CD4-positive, alpha-beta T cell (primary cell): ENCODE results near the gene EQTN. TPM values are rescaled to one million over a fixed set of nuclear protein-coding genes. Genes with fewer than 3 reads are reported as not detected.

Experiments used
- ATAC-seq: fragments of 200-7000 bp; cut with Tn5 transposase; one replicate; pipeline ENCODE4 v1.10.0; 2022; ENCODE audit warnings: mild to moderate bottlenecking; ENCODE audit not compliant: poor library complexity
- CTCF ChIA-PET: fragments of 350-600 bp; sonication (Branson Sonifier 250); formaldehyde crosslinking; loops from one replicate; lab custom pipeline; 2021; ENCODE audit warnings: antibody characterized with exemption, inconsistent platforms; lab: Charles Lee
- POLR2A ChIA-PET: fragments of 350-600 bp; sonication (Branson Sonifier 250); formaldehyde crosslinking; loops from one replicate; lab custom pipeline; 2021; ENCODE audit warnings: antibody characterized with exemption, inconsistent platforms; lab: Charles Lee
- DNase-seq, 14 experiments: peaks; one replicate each; pipeline ENCODE4 v3.0.0-alpha.2; 2013 to 2020; ENCODE audit warnings: mixed read lengths in 2 of 14
- H3K27ac ChIP-seq, 2 donors: one replicate each; pipeline versions ENCODE4 v1.5.1 to v1.7.0; 2013; ENCODE audit warnings: low read length in 2 of 2, low read depth in 1 of 2, mild to moderate bottlenecking in 1 of 2
- H3K27me3 ChIP-seq, 2 experiments: 1 replicate in 1 of 2; 2 replicates in 1 of 2; pipeline versions ENCODE4 v1.6.1 to v1.7.0; 2013; ENCODE audit warnings: low read length in 2 of 2, control low read depth in 1 of 2, mild to moderate bottlenecking in 1 of 2, moderate library complexity in 1 of 2; ENCODE audit not compliant: insufficient read depth in 2 of 2, control insufficient read depth in 1 of 2
- H3K36me3 ChIP-seq: one replicate; pipeline ENCODE4 v1.6.1; 2013; ENCODE audit warnings: low read length, control low read depth; ENCODE audit not compliant: insufficient read depth
- H3K4me1 ChIP-seq: one replicate; pipeline ENCODE4 v1.6.1; 2013; ENCODE audit warnings: low read length, control low read depth; ENCODE audit not compliant: insufficient read depth
- H3K4me3 ChIP-seq: one replicate; pipeline ENCODE4 v1.5.1; 2013; ENCODE audit warnings: mild to moderate bottlenecking, low read length, moderate library complexity
- H3K9me3 ChIP-seq, 2 experiments: 1 replicate in 1 of 2; 2 replicates in 1 of 2; pipeline versions ENCODE4 v1.6.1 to v1.7.0; 2013; ENCODE audit warnings: low read length in 2 of 2, mild to moderate bottlenecking in 2 of 2, control low read depth in 1 of 2, moderate library complexity in 1 of 2; ENCODE audit not compliant: control insufficient read depth in 1 of 2, insufficient read depth in 1 of 2
- H3K27ac Mint-ChIP-seq: one replicate; pipeline ENCODE4 v1.8.0; 2020; ENCODE audit warnings: mixed read lengths
- H3K27me3 Mint-ChIP-seq: one replicate; pipeline ENCODE4 v1.8.0; 2021; ENCODE audit warnings: mixed read lengths
- H3K36me3 Mint-ChIP-seq: one replicate; pipeline ENCODE4 v1.8.0; 2021; ENCODE audit warnings: low read depth, mixed read lengths
- H3K4me1 Mint-ChIP-seq: one replicate; pipeline ENCODE4 v1.8.0; 2021; ENCODE audit warnings: low read depth, mixed read lengths
- H3K4me3 Mint-ChIP-seq: one replicate; pipeline ENCODE4 v1.8.0; 2020; ENCODE audit warnings: mild to moderate bottlenecking, mixed read lengths
- H3K9me3 Mint-ChIP-seq: one replicate; pipeline ENCODE4 v1.8.0; 2020; ENCODE audit warnings: mixed read lengths
- intact Hi-C, 2 experiments: fragments of 100-400 bp; cut with DNase I in 1 of 2; cut with micrococcal nuclease in 1 of 2; formaldehyde crosslinking; loops; one replicate each; pipeline versions ENCODE4 v1.15.1 to v1.9.0; 2023 to 2025; cut with DNase I, micrococcal nuclease
- total RNA-seq, 174 experiments: library from RNA in 2 of 174; stranded (reverse) in 2 of 174; gene quantifications; one replicate each; pipeline ENCODE4 v1.2.3 and lab custom pipeline; 2021 to 2026
- TF ChIP-seq, protein P1 (sequence below): fragments of 200-600 bp; IDR thresholded peaks from one replicate; pipeline ENCODE4 v1.8.0; 2022; ENCODE audit warnings: antibody characterized with exemption, mild to moderate bottlenecking

The EQTN gene
- total RNA-seq, 2 experiments from 2014 or later = not detected

DNA sequence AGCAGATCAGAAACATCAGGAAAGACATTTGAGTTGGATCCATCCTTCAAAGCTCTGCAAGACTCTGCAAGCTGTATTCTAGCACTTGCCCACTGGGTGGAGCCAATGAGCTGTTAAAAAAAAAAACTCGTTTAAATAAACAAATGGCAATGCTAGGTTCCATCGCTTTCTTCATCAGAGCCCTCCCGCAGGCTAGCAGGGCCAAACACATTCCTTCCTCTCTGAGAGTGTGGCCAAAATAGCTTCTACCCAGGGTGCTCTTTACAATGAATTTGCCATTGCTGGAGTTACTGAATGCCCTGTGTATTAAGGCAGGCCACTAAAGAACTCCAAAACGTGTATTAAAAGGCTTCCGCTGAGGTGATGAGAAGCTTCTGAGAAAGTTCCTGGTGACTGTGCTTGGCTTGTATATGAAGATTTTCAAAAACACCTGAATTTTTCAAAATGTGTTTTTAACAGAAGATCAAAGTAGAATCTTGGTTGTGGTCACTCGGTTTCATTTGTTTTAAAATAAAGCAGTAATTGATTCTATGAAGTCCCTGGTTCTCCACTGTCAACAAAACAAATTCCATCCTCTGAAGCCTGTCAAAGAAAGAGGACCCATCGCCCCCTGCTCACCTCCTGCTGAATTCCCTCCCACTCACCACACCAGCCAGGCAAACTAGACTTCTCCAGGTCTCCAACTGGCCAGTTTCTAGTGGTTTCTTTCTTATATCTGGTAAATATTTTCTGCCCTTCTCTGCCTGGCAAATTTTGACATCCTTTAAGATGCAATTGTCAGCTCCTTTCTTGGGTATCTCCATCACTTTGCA is 36.5 kb upstream of the EQTN start:
- peak in 12 of 14 experiments; percentile 5 to 73 (median 28) for DNase-seq
- Mint-ChIP-seq H3K27me3 (no peaks in the 10 kb centered on the region), H3K27ac (no peak overlapping the region), H3K9me3 (no peaks in the 10 kb centered on the region), H3K36me3 (no peaks in the 10 kb centered on the region), H3K4me1 (no peaks in the 10 kb centered on the region), H3K4me3 (no peak overlapping the region)
- peak; percentile 57 for ATAC-seq
- no peaks in the 10 kb centered on the region for H3K36me3 ChIP-seq
- no peak overlapping the region for H3K27ac ChIP-seq
- TF ChIP-seq, protein P1, sequence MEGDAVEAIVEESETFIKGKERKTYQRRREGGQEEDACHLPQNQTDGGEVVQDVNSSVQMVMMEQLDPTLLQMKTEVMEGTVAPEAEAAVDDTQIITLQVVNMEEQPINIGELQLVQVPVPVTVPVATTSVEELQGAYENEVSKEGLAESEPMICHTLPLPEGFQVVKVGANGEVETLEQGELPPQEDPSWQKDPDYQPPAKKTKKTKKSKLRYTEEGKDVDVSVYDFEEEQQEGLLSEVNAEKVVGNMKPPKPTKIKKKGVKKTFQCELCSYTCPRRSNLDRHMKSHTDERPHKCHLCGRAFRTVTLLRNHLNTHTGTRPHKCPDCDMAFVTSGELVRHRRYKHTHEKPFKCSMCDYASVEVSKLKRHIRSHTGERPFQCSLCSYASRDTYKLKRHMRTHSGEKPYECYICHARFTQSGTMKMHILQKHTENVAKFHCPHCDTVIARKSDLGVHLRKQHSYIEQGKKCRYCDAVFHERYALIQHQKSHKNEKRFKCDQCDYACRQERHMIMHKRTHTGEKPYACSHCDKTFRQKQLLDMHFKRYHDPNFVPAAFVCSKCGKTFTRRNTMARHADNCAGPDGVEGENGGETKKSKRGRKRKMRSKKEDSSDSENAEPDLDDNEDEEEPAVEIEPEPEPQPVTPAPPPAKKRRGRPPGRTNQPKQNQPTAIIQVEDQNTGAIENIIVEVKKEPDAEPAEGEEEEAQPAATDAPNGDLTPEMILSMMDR = peak; percentile 92
- H3K4me1 ChIP-seq = peaks cover 2% of the 10 kb centered on the region
- CTCF ChIA-PET = interaction anchor here (0.6 to 1.1 kb wide), 4 partner anchors 26 to 555 kb away, joined by 3 to 5 read pairs (median 4); partner anchors contain the start of gene MOB3B
- intact Hi-C loops = loop anchor here (1.0 to 5.0 kb wide), 4 partner anchors 195 to 274 kb away; partner anchors contain the start of gene MOB3B (in 1 of the 2)
- H3K4me3 ChIP-seq = no peak overlapping the region
- POLR2A ChIA-PET = interaction anchor here (1.0 kb wide), 1 partner anchor 196 kb away, joined by 4 read pairs; the partner anchor contains the start of gene MOB3B
- no peaks in the 10 kb centered on the region for H3K9me3 ChIP-seq
- no peaks in the 10 kb centered on the region for H3K27me3 ChIP-seq

DNA sequence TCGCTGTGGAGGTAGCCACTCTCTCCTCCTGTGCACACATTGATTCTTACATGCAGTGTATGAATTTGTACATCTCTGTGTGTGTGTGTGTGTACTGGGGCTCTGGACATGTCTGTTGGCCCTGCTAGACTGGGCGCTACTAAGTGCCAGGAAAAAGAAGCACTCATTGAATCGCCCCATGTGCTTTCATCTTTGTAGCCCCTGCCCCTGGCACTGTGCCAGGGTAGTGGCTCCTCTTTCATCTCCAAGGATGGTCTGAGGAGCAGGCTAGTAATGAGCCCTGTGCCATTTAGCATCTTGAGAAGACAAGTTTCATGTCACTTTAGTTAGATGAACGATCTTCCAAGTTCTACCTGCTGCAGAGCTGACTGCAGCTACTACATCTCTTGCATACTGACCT is 34.4 kb upstream of the EQTN start:
- Histone ChIP-seq H3K4me3 (no peak overlapping the region), H3K27me3 (no peaks in the 10 kb centered on the region), H3K4me1 (peaks cover 2% of the 10 kb centered on the region), H3K9me3 (no peaks in the 10 kb centered on the region), H3K36me3 (no peaks in the 10 kb centered on the region), H3K27ac (no peak overlapping the region)
- no peaks in the 10 kb centered on the region for H3K4me1 Mint-ChIP-seq
- TF ChIP-seq, protein P1 = no peak
- H3K9me3 Mint-ChIP-seq = no peaks in the 10 kb centered on the region
- DNase-seq (no peak), ATAC-seq (no peak)
- POLR2A ChIA-PET = no interaction called here
- intact Hi-C loops = loop anchor here (5.0 kb wide), 2 partner anchors 216 to 276 kb away; no protein-coding TSS in a partner anchor
- H3K27me3 Mint-ChIP-seq = peaks cover 11% of the 10 kb centered on the region
- H3K36me3 Mint-ChIP-seq = no peaks in the 10 kb centered on the region
- H3K27ac Mint-ChIP-seq = no peak overlapping the region
- CTCF ChIA-PET = no interaction called here
- H3K4me3 Mint-ChIP-seq = no peak overlapping the region

DNA sequence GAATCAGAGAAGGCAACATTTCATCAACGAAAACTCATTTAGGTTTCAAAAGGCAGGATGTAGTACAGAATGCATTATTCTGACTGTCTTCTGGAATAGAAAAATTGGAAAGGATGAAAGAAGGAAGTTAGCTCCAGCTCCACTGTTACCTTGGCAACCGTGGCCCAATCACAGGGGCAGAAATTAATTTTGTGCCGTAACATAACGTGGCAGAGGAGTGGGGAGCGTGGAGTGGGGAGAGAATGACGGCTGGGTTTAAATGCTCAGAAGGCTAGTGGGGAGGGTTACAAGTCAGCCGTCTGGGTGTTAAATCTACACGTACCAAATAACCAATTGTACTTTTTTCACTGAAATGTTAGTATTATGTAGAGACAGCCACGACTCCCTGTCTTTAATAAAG is 32.3 kb upstream of the EQTN start:
- TF ChIP-seq, protein P1 = no peak
- H3K4me1 Mint-ChIP-seq = no peaks in the 10 kb centered on the region
- H3K4me3 Mint-ChIP-seq = no peak overlapping the region
- ATAC-seq (no peak), DNase-seq (no peak)
- intact Hi-C loops = no loop called here
- ChIA-PET CTCF (no interaction called here), POLR2A (no interaction called here)
- H3K36me3 Mint-ChIP-seq = no peaks in the 10 kb centered on the region
- Histone ChIP-seq H3K4me3 (no peak overlapping the region), H3K27me3 (no peaks in the 10 kb centered on the region), H3K9me3 (peaks cover 0 to 2% of the 10 kb centered on the region in 2 experiments), H3K27ac (no peak overlapping the region), H3K36me3 (no peaks in the 10 kb centered on the region), H3K4me1 (peaks cover 2% of the 10 kb centered on the region)
- H3K27ac Mint-ChIP-seq = no peak overlapping the region
- peaks cover 24% of the 10 kb centered on the region for H3K27me3 Mint-ChIP-seq
- H3K9me3 Mint-ChIP-seq = no peaks in the 10 kb centered on the region
